H1 (cell line): ENCODE results near the gene GLS. TPM values are rescaled to one million over a fixed set of nuclear protein-coding genes. Genes with fewer than 3 reads are reported as not detected.

Experiments used
- CTCF ChIA-PET: fragments of 300-600 bp; sonication (Branson Sonifier 250); formaldehyde crosslinking; loops from one replicate; lab custom pipeline; 2021; ENCODE audit not compliant: partially characterized antibody; lab: Charles Lee
- POLR2A ChIA-PET: fragments of 300-600 bp; sonication (Branson Sonifier 250); formaldehyde crosslinking; loops from one replicate; lab custom pipeline; 2021; ENCODE audit warnings: inconsistent platforms; ENCODE audit not compliant: partially characterized antibody; lab: Charles Lee
- DNase-seq, 2 experiments: peaks; one replicate each; pipeline versions ENCODE4 v3.0.0 to v3.0.0-alpha.2; 2010 to 2022; ENCODE audit warnings: low spot score in 2 of 2, low read depth in 1 of 2, mixed read lengths in 1 of 2
- FAIRE-seq: peaks from 2 replicates; lab custom pipeline; 2011; peaks lifted over from hg19 to GRCh38; lab: Jason Lieb, UNC
- H2AFZ ChIP-seq: 2 replicates; pipeline ENCODE4 v1.8.1; 2012; ENCODE audit warnings: low read length, inconsistent platforms
- H2AK5ac ChIP-seq: 2 replicates; pipeline ENCODE4 v1.6.1; 2013; ENCODE audit warnings: low read depth, low read length
- H2BK120ac ChIP-seq: replicated peaks from 2 replicates; pipeline ENCODE3; 2013; ENCODE audit warnings: low read depth, low read length, inconsistent platforms
- H2BK12ac ChIP-seq: 2 replicates; pipeline ENCODE4 v1.6.1; 2013; ENCODE audit warnings: low read depth, low read length
- H2BK15ac ChIP-seq: 2 replicates; pipeline ENCODE4 v1.6.1; 2013; ENCODE audit warnings: low read length
- H2BK20ac ChIP-seq: 2 replicates; pipeline ENCODE4 v1.6.1; 2013; ENCODE audit warnings: low read length
- H2BK5ac ChIP-seq: 2 replicates; pipeline ENCODE4 v1.6.1; 2013; ENCODE audit warnings: low read depth, low read length
- H3K14ac ChIP-seq: 2 replicates; pipeline ENCODE4 v1.6.1; 2013; ENCODE audit warnings: inconsistent platforms; ENCODE audit not compliant: insufficient read length
- H3K18ac ChIP-seq: 2 replicates; pipeline ENCODE4 v1.6.1; 2013; ENCODE audit warnings: low read length; ENCODE audit errors: extremely low read depth
- H3K23ac ChIP-seq: 2 replicates; pipeline ENCODE4 v1.6.1; 2013; ENCODE audit warnings: inconsistent platforms; ENCODE audit not compliant: insufficient read length
- H3K23me2 ChIP-seq: 2 replicates; pipeline ENCODE4 v1.6.1; 2013; ENCODE audit warnings: low read depth, low read length
- H3K27ac ChIP-seq: 2 replicates; pipeline ENCODE4 v1.6.1; 2011; ENCODE audit warnings: low read depth, low read length, inconsistent platforms
- H3K27me3 ChIP-seq, 4 experiments: replicated peaks in 1 of 4; 1 replicate in 1 of 4; 2 replicates in 3 of 4; pipeline versions ENCODE4 v1.6.1 to v1.8.1; 2011 to 2013; ENCODE audit warnings: low read length in 3 of 4, mild to moderate bottlenecking in 3 of 4, inconsistent platforms in 2 of 4, mixed read lengths in 2 of 4, moderate library complexity in 1 of 4; ENCODE audit not compliant: control insufficient read depth in 3 of 4, insufficient read depth in 3 of 4; ENCODE audit errors: extremely low read depth in 1 of 4
- H3K36me3 ChIP-seq, 4 experiments: 2 replicates each; pipeline versions ENCODE4 v1.6.1 to v1.8.1; 2011 to 2013; ENCODE audit warnings: mild to moderate bottlenecking in 4 of 4, low read length in 3 of 4, moderate library complexity in 2 of 4, control low read depth in 1 of 4, inconsistent platforms in 1 of 4; ENCODE audit not compliant: insufficient read depth in 4 of 4, control insufficient read depth in 2 of 4
- H3K4ac ChIP-seq: replicated peaks from 2 replicates; pipeline ENCODE3; 2013; ENCODE audit warnings: low read length, low read depth, mixed read lengths, inconsistent platforms; ENCODE audit not compliant: insufficient read length
- H3K4me1 ChIP-seq, 4 experiments: replicated peaks in 1 of 4; 1 replicate in 1 of 4; 2 replicates in 3 of 4; pipeline versions ENCODE4 v1.6.1 to v1.8.1; 2011 to 2013; ENCODE audit warnings: low read length in 3 of 4, inconsistent platforms in 2 of 4, mixed read lengths in 1 of 4; ENCODE audit not compliant: insufficient read depth in 4 of 4, control insufficient read depth in 3 of 4
- H3K4me2 ChIP-seq, 2 experiments: 2 replicates each; pipeline versions ENCODE4 v1.6.1 to v1.8.1; 2011 to 2013; ENCODE audit warnings: low read depth in 2 of 2, low read length in 2 of 2, control low read depth in 1 of 2, inconsistent platforms in 1 of 2, mild to moderate bottlenecking in 1 of 2; ENCODE audit not compliant: insufficient read depth in 1 of 2
- H3K4me3 ChIP-seq, 4 experiments: fragments of 200-600, 300-600 bp in 1 of 4; sonication (generic), shearing (Covaris generic), sonication (Bioruptor Twin) in 1 of 4; 2 replicates each; pipeline versions ENCODE4 v1.5.1 to v1.8.1; 2011 to 2016; ENCODE audit warnings: low read length in 4 of 4, low read depth in 3 of 4, control low read depth in 2 of 4, inconsistent platforms in 2 of 4, mild to moderate bottlenecking in 2 of 4, mixed read lengths in 1 of 4, moderate library complexity in 1 of 4; ENCODE audit not compliant: insufficient read depth in 2 of 4; ENCODE audit errors: extremely low read depth in 1 of 4
- H3K56ac ChIP-seq: replicated peaks from 2 replicates; pipeline ENCODE3; 2013; ENCODE audit warnings: low read depth, mild to moderate bottlenecking, mixed read lengths, low read length, inconsistent platforms; ENCODE audit not compliant: insufficient read length
- H3K79me1 ChIP-seq: 2 replicates; pipeline ENCODE4 v1.6.1; 2013; ENCODE audit warnings: low read depth, low read length, control low read depth
- H3K79me2 ChIP-seq, 2 experiments: 2 replicates each; pipeline versions ENCODE4 v1.6.1 to v1.8.1; 2012 to 2013; ENCODE audit warnings: low read length in 2 of 2, mild to moderate bottlenecking in 2 of 2, inconsistent platforms in 1 of 2; ENCODE audit not compliant: insufficient read depth in 2 of 2, control insufficient read depth in 1 of 2
- H3K9ac ChIP-seq, 4 experiments: replicated peaks in 1 of 4; 1 replicate in 1 of 4; 2 replicates in 3 of 4; pipeline versions ENCODE4 v1.6.1 to v1.8.1; 2011 to 2013; ENCODE audit warnings: low read depth in 3 of 4, low read length in 3 of 4, control low read depth in 2 of 4, mild to moderate bottlenecking in 2 of 4, moderate library complexity in 2 of 4, inconsistent platforms in 1 of 4; ENCODE audit errors: extremely low read depth in 1 of 4
- H3K9me3 ChIP-seq, 2 experiments: 2 replicates each; pipeline versions ENCODE4 v1.6.1 to v1.8.1; 2012 to 2013; ENCODE audit warnings: mild to moderate bottlenecking in 2 of 2, moderate library complexity in 2 of 2, control low read depth in 1 of 2, inconsistent platforms in 1 of 2, low read depth in 1 of 2, low read length in 1 of 2, mixed read lengths in 1 of 2; ENCODE audit not compliant: insufficient read depth in 2 of 2
- H4K20me1 ChIP-seq, 2 experiments: replicated peaks in 1 of 2; 2 replicates each; pipeline versions ENCODE3 to v1.8.1; 2011 to 2013; ENCODE audit warnings: inconsistent platforms in 2 of 2, low read length in 2 of 2, mild to moderate bottlenecking in 1 of 2; ENCODE audit not compliant: insufficient read depth in 2 of 2, control insufficient read depth in 1 of 2
- H4K5ac ChIP-seq: 2 replicates; pipeline ENCODE4 v1.6.1; 2013; ENCODE audit warnings: low read length, low read depth, mixed read lengths, inconsistent platforms; ENCODE audit not compliant: insufficient read length
- H4K8ac ChIP-seq: 2 replicates; pipeline ENCODE4 v1.8.0; 2013; ENCODE audit warnings: mild to moderate bottlenecking, moderate library complexity, low read length, inconsistent platforms; ENCODE audit not compliant: insufficient read depth; ENCODE audit errors: extremely low read depth
- H4K91ac ChIP-seq: replicated peaks from 2 replicates; pipeline ENCODE3; 2013; ENCODE audit warnings: low read length, mixed read lengths, inconsistent platforms; ENCODE audit not compliant: insufficient read length
- ATF2 ChIP-seq: IDR thresholded peaks from 2 replicates; pipeline ENCODE4 v1.6.1; 2012; ENCODE audit warnings: low read length, inconsistent platforms
- EP300 ChIP-seq, 2 experiments: IDR thresholded peaks; 1 replicate in 1 of 2; 2 replicates in 1 of 2; pipeline ENCODE4 v1.6.1; 2011 to 2012; ENCODE audit warnings: low read depth in 2 of 2, low read length in 2 of 2, mild to moderate bottlenecking in 2 of 2, borderline replicate concordance in 1 of 2, inconsistent platforms in 1 of 2, moderate library complexity in 1 of 2
- FOSL1 ChIP-seq: IDR thresholded peaks from 2 replicates; pipeline ENCODE4 v1.6.1; 2011; ENCODE audit warnings: mild to moderate bottlenecking, low read depth, low read length, moderate library complexity; ENCODE audit not compliant: insufficient read depth
- MAX ChIP-seq: IDR thresholded peaks from 2 replicates; pipeline ENCODE4 v1.6.1; 2012; ENCODE audit warnings: inconsistent platforms
- POLR2A ChIP-seq, 2 experiments: IDR thresholded peaks; 1 replicate in 1 of 2; 2 replicates in 1 of 2; pipeline ENCODE4 v1.6.1; 2011; ENCODE audit warnings: low read depth in 2 of 2, low read length in 2 of 2, mild to moderate bottlenecking in 2 of 2; ENCODE audit errors: control extremely low read depth in 1 of 2
- RBBP5 ChIP-seq: IDR thresholded peaks from 2 replicates; pipeline ENCODE4 v1.7.1; 2012; ENCODE audit warnings: low read depth, mild to moderate bottlenecking, inconsistent platforms, low read length, moderate library complexity, borderline replicate concordance
- SRF ChIP-seq: IDR thresholded peaks from 2 replicates; pipeline ENCODE4 v1.6.1; 2011; ENCODE audit warnings: mild to moderate bottlenecking, low read depth, low read length, moderate library complexity
- TBP ChIP-seq: IDR thresholded peaks from 2 replicates; pipeline ENCODE4 v1.6.1; 2011; ENCODE audit warnings: low read depth, low read length, improper control_type of control experiment
- TEAD4 ChIP-seq: IDR thresholded peaks from 2 replicates; pipeline ENCODE4 v1.6.1; 2012; ENCODE audit warnings: low read depth, low read length, inconsistent platforms, mixed read lengths
- WGBS, 2 experiments: shearing (Covaris generic) in 1 of 2; methylation state at CpG; one replicate each; pipeline versions ENCODE4 v1.1.6 to v1.1.7; 2013 to 2015; ENCODE audit warnings: low lambda C conversion rate in 2 of 2, mixed read lengths in 2 of 2, inconsistent platforms in 1 of 2, low coverage in 1 of 2, missing lambda C conversion rate in 1 of 2; ENCODE audit not compliant: insufficient replicate concordance in 2 of 2, insufficient coverage in 1 of 2, insufficient read length in 1 of 2; ENCODE audit errors: extremely low coverage in 1 of 2, missing lambda C conversion rate in 1 of 2; 5-methylcytosine and 5-hydroxymethylcytosine counted together
- polyA plus RNA-seq, 7 experiments: library from polyadenylated mRNA; depleted of rRNA in 3 of 7; stranded (reverse) in 5 of 7; unstranded in 2 of 7; fragments of >200 nt in 5 of 7; fragments of 200-250 nt in 2 of 7; gene quantifications; 1 replicate in 5 of 7; 2 replicates in 1 of 7; 4 replicates in 1 of 7; pipeline versions ENCODE4 v1.2.1 to v1.2.3, GENCODE V29; 2011 to 2013; ENCODE audit warnings: missing spikeins in 2 of 7, mixed read lengths in 2 of 7
- total RNA-seq: library from RNA; stranded (reverse); fragmentation: NEBNext Ultra II Directional; extraction: Animal tissue kit (Norgen Biotek cat#: 25700); gene quantifications from 2 replicates; pipeline ENCODE4 v1.2.1, GENCODE V29; 2021

Gene GLS
- total and polyA plus RNA-seq, 2 of the 8 experiments (the other 6 are each of a cell fraction or from before 2014, with no cell fraction given): 15.7 to 89.8 TPM

- FAIRE-seq (no peak), DNase-seq (no peak)
- no peak overlapping the region for H3K4ac ChIP-seq
- H2BK12ac ChIP-seq: no peak overlapping the region
- H2BK120ac ChIP-seq: no peak overlapping the region
- no peaks in the 10 kb centered on the region for H3K79me1 ChIP-seq
- ChIA-PET CTCF (interaction anchor here (1.3 kb wide), 1 partner anchor 22 kb away, joined by 4 read pairs; no protein-coding TSS in a partner anchor), POLR2A (no interaction called here)
- H3K4me3 ChIP-seq: no peak overlapping the region
- H4K20me1 ChIP-seq: peaks cover 0 to 2% of the 10 kb centered on the region in 2 experiments
- no peaks in the 10 kb centered on the region for H3K9me3 ChIP-seq
- H2BK15ac ChIP-seq: no peak overlapping the region
- no peak overlapping the region for H2AK5ac ChIP-seq
- peaks cover 16 to 72% (median 50%) of the 10 kb centered on the region in 4 experiments for H3K36me3 ChIP-seq
- no peaks in the 10 kb centered on the region for H3K27me3 ChIP-seq
- H3K9ac ChIP-seq: no peak overlapping the region
- no peak overlapping the region for H2BK20ac ChIP-seq
- no peak overlapping the region for H4K5ac ChIP-seq
- H3K27ac ChIP-seq: no peak overlapping the region
- no peak overlapping the region for H2BK5ac ChIP-seq
- H3K56ac ChIP-seq: no peak overlapping the region
- H3K23ac ChIP-seq: no peak overlapping the region
- TF ChIP-seq TBP (no peak), RBBP5 (no peak), FOSL1 (no peak), EP300 (IDR thresholded peaks at IDR 0.05; ENCODE audit: borderline replicate concordance in 1 of 2, low read depth in 2 of 2, low read length in 2 of 2) (no peak), TEAD4 (no peak), SRF (no peak), MAX (no peak), POLR2A (IDR thresholded peaks at IDR 0.05; ENCODE audit: control extremely low read depth in 1 of 2, low read depth in 2 of 2, low read length in 2 of 2) (no peak), ATF2 (no peak)
- no peak overlapping the region for H3K4me2 ChIP-seq
- H3K4me1 ChIP-seq: no peaks in the 10 kb centered on the region
- H2AFZ ChIP-seq: no peak overlapping the region
- no peaks in the 10 kb centered on the region for H3K79me2 ChIP-seq
- WGBS, 2 experiments: 88% methylated on average over 6 of the region's 6 CpGs; no CpG with 5 or more reads in 1 of the 2 experiments
- no peak overlapping the region for H3K14ac ChIP-seq
- H3K23me2 ChIP-seq: no peaks in the 10 kb centered on the region
- no peak overlapping the region for H4K8ac ChIP-seq
- no peak overlapping the region for H4K91ac ChIP-seq
- H3K18ac ChIP-seq: no peak overlapping the region
Measured at GRCh38 chr2:190990132-190990531, 109.5 kb downstream of the GLS start.
